B cell (primary cell): ENCODE data around the gene ATP12A.

Source experiments
- CTCF ChIP-seq: fragments of 200-600 bp; IDR thresholded peaks from one replicate; pipeline ENCODE4 v1.8.0; 2022; ENCODE audit warnings: antibody characterized with exemption, mild to moderate bottlenecking
- EZH2 ChIP-seq: IDR thresholded peaks from 2 replicates; pipeline ENCODE4 v1.6.1; 2012; ENCODE audit warnings: borderline replicate concordance, low read depth, mild to moderate bottlenecking, moderate library complexity, low read length; ENCODE audit not compliant: insufficient read depth, poor library complexity, severe bottlenecking

GRCh38 chr13:24727731-24728601, 47.8 kb downstream of the ATP12A start:
- TF ChIP-seq CTCF (peak; percentile 69), EZH2 (no peak)
